ENCODE data around the gene SYT2.

Gene SYT2

DNA sequence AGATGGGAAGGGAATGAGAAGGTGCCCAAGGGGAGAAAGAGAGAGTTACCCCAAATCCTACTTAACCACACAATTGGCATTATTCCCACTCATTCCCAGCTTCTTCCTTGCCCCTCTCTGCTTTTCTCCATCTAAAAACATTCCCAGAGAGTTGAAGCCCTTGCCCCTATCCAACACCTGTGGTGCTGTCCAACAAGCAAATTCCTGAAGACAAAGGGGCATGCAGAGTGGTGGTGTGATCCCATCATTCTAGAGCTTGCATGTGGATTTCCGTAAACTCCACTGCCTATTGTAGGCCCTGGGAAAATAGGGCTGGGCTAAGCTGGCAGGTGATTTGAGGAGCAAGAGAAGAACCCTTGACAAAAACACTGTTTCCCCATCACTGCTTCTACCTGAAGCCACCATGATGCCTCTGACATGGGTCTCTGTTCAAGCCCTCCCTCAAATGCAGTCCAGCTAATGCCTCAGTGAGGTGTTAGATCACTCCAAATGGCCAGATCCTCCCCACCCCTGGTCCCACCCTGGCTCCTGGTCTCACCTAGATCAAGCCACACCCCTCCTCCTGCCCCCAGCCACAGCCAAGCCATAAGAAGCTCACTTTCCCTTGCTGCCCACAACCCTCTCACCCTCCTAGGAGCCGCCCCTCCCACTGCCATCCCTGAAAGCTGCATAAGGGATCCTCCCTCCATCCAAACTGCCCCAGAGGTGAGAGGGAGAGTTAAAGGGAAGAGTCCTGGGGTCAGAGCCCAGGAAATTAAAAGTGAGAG, 29.5 kb downstream of the SYT2 start:
- no peak overlapping the region for H3K27ac ChIP-seq
- no peak overlapping the region for H3K4me2 ChIP-seq
- H3K4me1 ChIP-seq, result no peaks in the 10 kb centered on the region
- H3K9me3 ChIP-seq, result peaks cover 8% of the 10 kb centered on the region
- H3K27me3 ChIP-seq, result no peaks in the 10 kb centered on the region
- H3K9ac ChIP-seq, result no peak overlapping the region
- no peaks in the 10 kb centered on the region for H3K36me3 ChIP-seq
- no peaks in the 10 kb centered on the region for H4K20me1 ChIP-seq
- no peak overlapping the region for H3K4me3 ChIP-seq
- TF ChIP-seq Cebpa-rat (IDR thresholded peaks at IDR 0.05), result no peak

DNA sequence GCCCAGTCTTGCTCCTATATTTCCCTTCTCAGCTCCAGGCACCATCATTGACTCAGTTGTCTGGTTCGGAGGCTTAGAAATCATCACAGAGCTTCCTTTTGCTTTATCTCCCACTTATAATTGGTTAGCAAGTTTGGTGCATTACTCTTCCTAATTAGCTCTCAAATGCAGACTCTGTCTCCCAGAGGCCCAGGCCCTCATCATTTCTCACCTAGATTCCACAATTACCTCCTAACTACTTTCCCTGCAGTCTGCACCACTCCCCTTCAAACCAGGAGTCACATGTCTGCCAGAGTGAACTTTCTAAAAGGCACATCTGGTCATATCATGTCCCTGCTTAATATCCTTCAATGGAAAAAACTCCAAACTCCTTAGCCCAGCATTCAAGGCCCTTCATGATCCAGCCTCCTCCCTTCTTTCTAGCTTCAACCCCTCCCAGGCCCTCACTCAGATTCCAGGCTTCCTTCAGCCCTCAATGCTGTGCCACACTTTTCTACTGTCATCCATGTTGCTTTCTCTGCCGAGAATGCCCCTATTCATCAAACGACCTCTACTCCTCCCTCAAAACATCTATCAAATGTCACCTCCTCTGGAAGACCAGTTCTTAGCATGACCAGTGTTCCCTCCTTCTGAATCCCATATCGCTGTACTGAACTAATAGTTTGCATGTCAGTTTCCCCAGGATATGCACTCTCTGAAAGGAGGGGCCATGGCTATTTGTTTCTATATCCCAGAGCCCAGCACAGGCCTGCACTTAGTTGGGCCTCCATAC, 30.7 kb downstream of the SYT2 start:
- Histone ChIP-seq H3K4me1 (no peaks in the 10 kb centered on the region), H3K9ac (no peak overlapping the region), H4K20me1 (no peaks in the 10 kb centered on the region), H3K4me2 (no peak overlapping the region), H3K36me3 (no peaks in the 10 kb centered on the region), H3K27ac (no peak overlapping the region), H3K9me3 (peaks cover 8% of the 10 kb centered on the region), H3K27me3 (no peaks in the 10 kb centered on the region), H3K4me3 (no peak overlapping the region)
- TF ChIP-seq Cebpa-rat (IDR thresholded peaks at IDR 0.05), result no peak

DNA sequence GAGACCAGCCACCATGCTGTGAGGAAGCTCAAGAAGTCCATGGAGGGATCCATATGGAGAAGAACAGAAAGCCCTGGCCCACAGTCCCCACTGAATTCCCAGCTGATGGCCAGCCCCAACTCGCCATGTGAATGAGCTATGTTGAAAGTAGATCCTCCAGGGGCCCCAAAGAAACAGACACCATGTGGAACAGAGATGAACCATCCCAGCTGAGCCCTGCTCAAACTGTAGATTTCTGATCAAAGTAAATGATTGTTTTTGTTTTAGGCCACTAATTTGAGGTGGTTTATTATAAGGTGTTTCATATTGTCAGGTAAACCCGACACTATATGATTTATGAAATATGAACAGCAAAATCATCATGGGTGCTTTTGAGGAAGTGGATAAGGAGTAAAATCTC, 32.8 kb downstream of the SYT2 start:
- no peaks in the 10 kb centered on the region for H4K20me1 ChIP-seq

DNA sequence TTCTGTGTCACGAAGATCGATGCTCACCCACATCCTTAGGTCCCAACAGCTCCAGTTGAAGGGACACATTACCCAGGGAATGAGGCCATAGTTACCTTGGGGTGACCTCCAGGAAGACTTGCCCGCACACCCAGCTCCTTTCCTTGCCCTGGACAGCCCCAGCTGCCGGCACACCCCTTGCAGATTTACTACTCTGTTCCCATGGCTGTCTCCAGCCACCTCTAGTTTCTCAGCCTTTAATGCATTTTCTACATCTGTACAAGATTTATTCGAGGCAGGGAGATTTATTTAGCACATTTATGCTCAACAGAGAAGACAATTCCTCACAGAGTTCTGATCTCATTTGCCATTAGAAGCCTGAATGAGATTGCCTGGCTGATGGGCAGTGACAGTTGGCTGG, 36.7 kb downstream of the SYT2 start:
- H3K36me3 ChIP-seq, result no peaks in the 10 kb centered on the region
- H4K20me1 ChIP-seq, result no peaks in the 10 kb centered on the region
- H3K4me2 ChIP-seq, result no peak overlapping the region
- H3K27me3 ChIP-seq, result no peaks in the 10 kb centered on the region
- peaks cover 6% of the 10 kb centered on the region; the same call in 1 of the 2 replicates for H3K4me1 ChIP-seq
- no peak overlapping the region for H3K9ac ChIP-seq
- H3K9me3 ChIP-seq, result peaks cover 8% of the 10 kb centered on the region
- TF ChIP-seq Cebpa-rat (IDR thresholded peaks at IDR 0.05), result no peak
- H3K4me3 ChIP-seq, result no peak overlapping the region
- H3K27ac ChIP-seq, result no peak overlapping the region

More for the DNA sequence above, 32.8 kb downstream of the SYT2 start:
- no peak for TF ChIP-seq Cebpa-rat (IDR thresholded peaks at IDR 0.05)
- Histone ChIP-seq H3K9ac (no peak overlapping the region), H3K27me3 (no peaks in the 10 kb centered on the region), H3K27ac (no peak overlapping the region), H3K4me2 (no peak overlapping the region), H3K9me3 (peaks cover 8% of the 10 kb centered on the region), H3K36me3 (no peaks in the 10 kb centered on the region), H3K4me3 (no peak overlapping the region), H3K4me1 (no peaks in the 10 kb centered on the region)

DNA sequence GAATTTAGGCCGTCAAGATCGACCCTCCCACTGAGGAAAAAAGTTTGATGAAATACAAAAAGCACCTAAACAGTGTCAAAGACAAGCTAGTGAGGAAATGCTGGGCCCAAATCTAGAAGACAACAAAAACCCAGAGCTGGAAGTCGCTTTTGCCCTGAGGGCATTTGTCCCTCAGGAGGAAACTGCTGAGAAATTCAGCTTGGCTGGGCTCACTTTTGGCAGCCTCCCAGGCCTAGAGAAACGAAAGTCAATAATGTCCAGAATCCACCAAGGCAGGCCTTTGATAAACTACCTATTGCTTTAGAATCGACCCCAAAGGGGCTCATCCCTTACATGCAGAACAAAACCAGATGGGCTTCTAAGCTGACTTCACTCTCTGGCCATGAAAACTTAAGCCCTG, 38.9 kb downstream of the SYT2 start:
- H3K27me3 ChIP-seq, result no peaks in the 10 kb centered on the region
- H3K27ac ChIP-seq, result no peak overlapping the region
- no peak for TF ChIP-seq Cebpa-rat (IDR thresholded peaks at IDR 0.05)
- no peak overlapping the region for H3K4me3 ChIP-seq
- H3K36me3 ChIP-seq, result no peaks in the 10 kb centered on the region
- H4K20me1 ChIP-seq, result no peaks in the 10 kb centered on the region
- no peak overlapping the region; the same call in 1 of the 2 replicates for H3K4me2 ChIP-seq
- peaks cover 6% of the 10 kb centered on the region; the same call in 1 of the 2 replicates for H3K4me1 ChIP-seq
- no peak overlapping the region for H3K9ac ChIP-seq
- no peaks in the 10 kb centered on the region for H3K9me3 ChIP-seq

DNA sequence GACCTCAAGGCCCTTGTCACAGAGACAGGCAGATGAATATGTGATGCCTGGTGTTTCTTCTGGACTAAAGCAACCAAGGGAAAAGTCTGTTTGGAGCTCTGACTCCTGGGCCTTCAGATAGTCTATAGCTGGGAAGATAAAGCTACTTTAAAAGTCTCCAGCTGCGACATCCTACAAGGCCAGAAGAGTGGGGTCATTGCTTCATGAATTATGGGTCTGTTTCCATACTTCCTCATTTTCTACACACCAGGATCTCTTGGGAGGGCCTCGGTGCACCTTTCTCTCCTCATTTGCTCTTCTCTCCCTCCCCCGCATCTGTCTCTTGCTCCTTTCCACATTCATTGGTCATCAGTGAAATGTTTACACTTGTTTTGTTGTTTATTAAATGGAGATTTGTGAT, 44.8 kb downstream of the SYT2 start:
- Histone ChIP-seq H3K9ac (no peak overlapping the region), H3K27me3 (no peaks in the 10 kb centered on the region), H3K36me3 (no peaks in the 10 kb centered on the region), H3K4me3 (no peak overlapping the region), H3K9me3 (no peaks in the 10 kb centered on the region), H3K4me1 (no peaks in the 10 kb centered on the region), H3K27ac (no peak overlapping the region), H3K4me2 (no peak overlapping the region), H4K20me1 (no peaks in the 10 kb centered on the region)
- no peak for TF ChIP-seq Cebpa-rat (IDR thresholded peaks at IDR 0.05)

DNA sequence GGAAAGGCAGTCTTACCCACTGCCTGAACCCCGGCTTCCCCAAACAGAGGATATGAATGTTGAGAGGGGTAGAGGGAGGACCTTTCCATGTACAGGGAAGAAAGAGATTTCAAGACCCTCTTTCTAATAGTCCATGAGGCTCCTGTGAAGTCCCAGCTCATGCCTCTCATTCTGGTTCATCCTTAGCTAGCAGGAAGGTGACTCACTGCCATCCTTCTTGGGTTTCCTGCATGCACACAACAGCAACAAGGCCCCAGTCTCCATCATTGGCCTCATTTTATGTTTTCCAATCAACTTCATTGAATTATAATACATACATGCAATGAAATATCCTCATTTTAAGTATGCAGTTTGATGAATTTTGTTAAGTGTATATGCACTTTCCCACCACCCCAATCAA, 46.2 kb downstream of the SYT2 start:
- H3K9ac ChIP-seq, result no peak overlapping the region
- no peaks in the 10 kb centered on the region for H3K4me1 ChIP-seq
- no peaks in the 10 kb centered on the region for H3K27me3 ChIP-seq
- H3K4me3 ChIP-seq, result no peak overlapping the region
- TF ChIP-seq Cebpa-rat (IDR thresholded peaks at IDR 0.05), result no peak
- no peaks in the 10 kb centered on the region for H3K36me3 ChIP-seq
- no peaks in the 10 kb centered on the region for H3K9me3 ChIP-seq
- H3K27ac ChIP-seq, result no peak overlapping the region
- no peaks in the 10 kb centered on the region; the same call in 1 of the 2 replicates for H4K20me1 ChIP-seq
- H3K4me2 ChIP-seq, result no peak overlapping the region

DNA sequence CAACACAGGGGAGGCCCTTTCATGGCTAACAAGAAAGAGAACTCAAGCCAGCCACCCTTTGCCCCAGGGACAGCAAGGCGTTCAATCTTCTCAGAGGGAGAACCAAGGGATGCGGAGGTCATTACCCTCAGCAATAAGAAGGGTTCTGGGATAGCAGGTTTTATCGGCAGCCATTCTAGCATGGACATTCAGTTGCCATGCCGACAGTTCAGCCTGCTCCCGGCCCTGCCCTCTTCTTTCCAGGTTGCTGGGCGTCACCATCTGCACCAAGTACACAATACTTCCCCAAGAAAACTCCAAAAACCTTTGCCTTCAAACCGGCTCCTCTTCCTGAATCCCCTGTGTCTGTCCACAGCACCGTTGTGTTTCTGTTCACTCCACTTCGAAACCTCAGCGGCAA, 47.1 kb downstream of the SYT2 start:
- Histone ChIP-seq H3K4me2 (no peak overlapping the region), H3K9ac (no peak overlapping the region), H3K4me3 (no peak overlapping the region), H3K27ac (no peak overlapping the region), H3K9me3 (no peaks in the 10 kb centered on the region), H3K36me3 (no peaks in the 10 kb centered on the region), H3K27me3 (no peaks in the 10 kb centered on the region), H4K20me1 (peaks cover 4% of the 10 kb centered on the region; the same call in 1 of the 2 replicates), H3K4me1 (no peaks in the 10 kb centered on the region)
- TF ChIP-seq Cebpa-rat (IDR thresholded peaks at IDR 0.05), result no peak

DNA sequence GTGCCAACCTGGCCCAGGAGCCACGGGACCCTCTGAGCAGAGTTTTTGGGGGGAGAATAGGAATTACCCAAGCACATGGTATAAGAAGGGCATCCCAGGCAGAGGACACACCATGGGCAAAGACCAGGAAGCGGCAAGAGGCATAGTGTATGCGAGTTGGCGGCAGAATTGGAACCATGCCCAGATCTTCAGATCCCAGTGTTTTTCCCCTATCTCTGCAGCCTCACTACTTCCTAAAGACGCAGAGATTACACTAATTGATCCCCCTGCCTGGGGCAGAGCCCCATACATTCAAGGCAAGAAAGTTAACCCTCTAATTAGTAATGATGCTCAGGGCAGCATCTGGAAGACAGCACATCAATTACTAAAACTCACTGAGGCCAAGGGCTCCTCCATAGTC, 48.2 kb downstream of the SYT2 start:
- Histone ChIP-seq H3K36me3 (no peaks in the 10 kb centered on the region), H3K9ac (no peak overlapping the region), H3K4me1 (no peaks in the 10 kb centered on the region), H3K4me3 (no peak overlapping the region), H3K27me3 (no peaks in the 10 kb centered on the region), H3K4me2 (no peak overlapping the region), H3K27ac (no peak overlapping the region), H3K9me3 (no peaks in the 10 kb centered on the region), H4K20me1 (peaks cover 10% of the 10 kb centered on the region; the same call in 1 of the 2 replicates)
- no peak for TF ChIP-seq Cebpa-rat (IDR thresholded peaks at IDR 0.05)

DNA sequence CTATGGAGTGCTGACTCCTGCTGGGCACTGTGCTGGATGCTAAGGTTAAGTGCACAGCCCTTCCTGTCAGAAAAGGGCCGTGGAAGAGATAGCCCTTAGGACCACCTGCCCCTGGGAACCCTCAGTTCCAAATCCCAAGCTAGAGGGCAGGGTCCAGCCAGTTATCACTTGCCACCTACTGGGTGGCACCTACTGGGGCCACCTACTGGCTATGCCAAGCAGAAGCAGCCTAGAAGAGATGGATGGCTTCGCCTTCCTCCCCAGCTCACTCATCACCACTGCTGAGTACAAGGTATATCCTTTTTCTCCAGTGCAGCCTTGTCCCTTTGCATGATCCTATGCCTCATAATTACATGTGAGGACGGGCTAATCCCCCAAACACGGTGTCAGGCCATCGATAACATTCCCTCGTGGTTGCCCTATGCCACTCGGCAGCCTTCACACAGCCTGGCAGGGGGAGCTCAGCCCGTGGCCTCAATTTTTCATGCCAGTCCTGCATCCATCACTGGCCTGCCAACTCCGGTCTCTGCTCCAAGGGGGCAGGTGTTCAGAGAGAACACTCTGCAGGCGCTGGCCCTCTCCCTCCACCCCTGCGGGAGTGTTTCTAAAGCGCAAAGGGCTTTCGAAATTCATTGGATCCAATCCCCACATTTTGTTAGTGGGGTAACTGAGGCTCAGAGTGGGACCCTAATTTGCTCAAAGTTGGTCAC, 49.0 kb downstream of the SYT2 start:
- Histone ChIP-seq H3K4me2 (no peak overlapping the region), H3K9ac (no peak overlapping the region), H3K4me3 (no peak overlapping the region), H4K20me1 (peaks cover 14% of the 10 kb centered on the region; the same call in 1 of the 2 replicates), H3K4me1 (no peaks in the 10 kb centered on the region), H3K27me3 (no peaks in the 10 kb centered on the region), H3K9me3 (no peaks in the 10 kb centered on the region), H3K27ac (no peak overlapping the region), H3K36me3 (no peaks in the 10 kb centered on the region)
- TF ChIP-seq Cebpa-rat (IDR thresholded peaks at IDR 0.05), result no peak
